H1 (cell line): ENCODE results near the gene TIGIT. TPM values are rescaled to one million over a fixed set of nuclear protein-coding genes. Genes with fewer than 3 reads are reported as not detected.

Experiments
- CTCF ChIA-PET: fragments of 300-600 bp; sonication (Branson Sonifier 250); formaldehyde crosslinking; loops from one replicate; lab custom pipeline; 2021; ENCODE audit not compliant: partially characterized antibody; lab: Charles Lee
- POLR2A ChIA-PET: fragments of 300-600 bp; sonication (Branson Sonifier 250); formaldehyde crosslinking; loops from one replicate; lab custom pipeline; 2021; ENCODE audit warnings: inconsistent platforms; ENCODE audit not compliant: partially characterized antibody; lab: Charles Lee
- DNase-seq, 2 experiments: peaks; one replicate each; pipeline versions ENCODE4 v3.0.0 to v3.0.0-alpha.2; 2010 to 2022; ENCODE audit warnings: low spot score in 2 of 2, low read depth in 1 of 2, mixed read lengths in 1 of 2
- FAIRE-seq: peaks from 2 replicates; lab custom pipeline; 2011; peaks lifted over from hg19 to GRCh38; lab: Jason Lieb, UNC
- H2AFZ ChIP-seq: 2 replicates; pipeline ENCODE4 v1.8.1; 2012; ENCODE audit warnings: low read length, inconsistent platforms
- H2AK5ac ChIP-seq: 2 replicates; pipeline ENCODE4 v1.6.1; 2013; ENCODE audit warnings: low read depth, low read length
- H2BK120ac ChIP-seq: replicated peaks from 2 replicates; pipeline ENCODE3; 2013; ENCODE audit warnings: low read depth, low read length, inconsistent platforms
- H2BK12ac ChIP-seq: 2 replicates; pipeline ENCODE4 v1.6.1; 2013; ENCODE audit warnings: low read depth, low read length
- H2BK15ac ChIP-seq: 2 replicates; pipeline ENCODE4 v1.6.1; 2013; ENCODE audit warnings: low read length
- H2BK20ac ChIP-seq: 2 replicates; pipeline ENCODE4 v1.6.1; 2013; ENCODE audit warnings: low read length
- H2BK5ac ChIP-seq: 2 replicates; pipeline ENCODE4 v1.6.1; 2013; ENCODE audit warnings: low read depth, low read length
- H3K14ac ChIP-seq: 2 replicates; pipeline ENCODE4 v1.6.1; 2013; ENCODE audit warnings: inconsistent platforms; ENCODE audit not compliant: insufficient read length
- H3K18ac ChIP-seq: 2 replicates; pipeline ENCODE4 v1.6.1; 2013; ENCODE audit warnings: low read length; ENCODE audit errors: extremely low read depth
- H3K23ac ChIP-seq: 2 replicates; pipeline ENCODE4 v1.6.1; 2013; ENCODE audit warnings: inconsistent platforms; ENCODE audit not compliant: insufficient read length
- H3K23me2 ChIP-seq: 2 replicates; pipeline ENCODE4 v1.6.1; 2013; ENCODE audit warnings: low read depth, low read length
- H3K27ac ChIP-seq: 2 replicates; pipeline ENCODE4 v1.6.1; 2011; ENCODE audit warnings: low read depth, low read length, inconsistent platforms
- H3K27me3 ChIP-seq, 4 experiments: replicated peaks in 1 of 4; 1 replicate in 1 of 4; 2 replicates in 3 of 4; pipeline versions ENCODE4 v1.6.1 to v1.8.1; 2011 to 2013; ENCODE audit warnings: low read length in 3 of 4, mild to moderate bottlenecking in 3 of 4, inconsistent platforms in 2 of 4, mixed read lengths in 2 of 4, moderate library complexity in 1 of 4; ENCODE audit not compliant: control insufficient read depth in 3 of 4, insufficient read depth in 3 of 4; ENCODE audit errors: extremely low read depth in 1 of 4
- H3K36me3 ChIP-seq, 4 experiments: 2 replicates each; pipeline versions ENCODE4 v1.6.1 to v1.8.1; 2011 to 2013; ENCODE audit warnings: mild to moderate bottlenecking in 4 of 4, low read length in 3 of 4, moderate library complexity in 2 of 4, control low read depth in 1 of 4, inconsistent platforms in 1 of 4; ENCODE audit not compliant: insufficient read depth in 4 of 4, control insufficient read depth in 2 of 4
- H3K4ac ChIP-seq: replicated peaks from 2 replicates; pipeline ENCODE3; 2013; ENCODE audit warnings: low read length, low read depth, mixed read lengths, inconsistent platforms; ENCODE audit not compliant: insufficient read length
- H3K4me1 ChIP-seq, 4 experiments: replicated peaks in 1 of 4; 1 replicate in 1 of 4; 2 replicates in 3 of 4; pipeline versions ENCODE4 v1.6.1 to v1.8.1; 2011 to 2013; ENCODE audit warnings: low read length in 3 of 4, inconsistent platforms in 2 of 4, mixed read lengths in 1 of 4; ENCODE audit not compliant: insufficient read depth in 4 of 4, control insufficient read depth in 3 of 4
- H3K4me2 ChIP-seq, 2 experiments: 2 replicates each; pipeline versions ENCODE4 v1.6.1 to v1.8.1; 2011 to 2013; ENCODE audit warnings: low read depth in 2 of 2, low read length in 2 of 2, control low read depth in 1 of 2, inconsistent platforms in 1 of 2, mild to moderate bottlenecking in 1 of 2; ENCODE audit not compliant: insufficient read depth in 1 of 2
- H3K4me3 ChIP-seq, 4 experiments: fragments of 200-600, 300-600 bp in 1 of 4; sonication (generic), shearing (Covaris generic), sonication (Bioruptor Twin) in 1 of 4; 2 replicates each; pipeline versions ENCODE4 v1.5.1 to v1.8.1; 2011 to 2016; ENCODE audit warnings: low read length in 4 of 4, low read depth in 3 of 4, control low read depth in 2 of 4, inconsistent platforms in 2 of 4, mild to moderate bottlenecking in 2 of 4, mixed read lengths in 1 of 4, moderate library complexity in 1 of 4; ENCODE audit not compliant: insufficient read depth in 2 of 4; ENCODE audit errors: extremely low read depth in 1 of 4
- H3K56ac ChIP-seq: replicated peaks from 2 replicates; pipeline ENCODE3; 2013; ENCODE audit warnings: low read depth, mild to moderate bottlenecking, mixed read lengths, low read length, inconsistent platforms; ENCODE audit not compliant: insufficient read length
- H3K79me1 ChIP-seq: 2 replicates; pipeline ENCODE4 v1.6.1; 2013; ENCODE audit warnings: low read depth, low read length, control low read depth
- H3K79me2 ChIP-seq, 2 experiments: 2 replicates each; pipeline versions ENCODE4 v1.6.1 to v1.8.1; 2012 to 2013; ENCODE audit warnings: low read length in 2 of 2, mild to moderate bottlenecking in 2 of 2, inconsistent platforms in 1 of 2; ENCODE audit not compliant: insufficient read depth in 2 of 2, control insufficient read depth in 1 of 2
- H3K9ac ChIP-seq, 4 experiments: replicated peaks in 1 of 4; 1 replicate in 1 of 4; 2 replicates in 3 of 4; pipeline versions ENCODE4 v1.6.1 to v1.8.1; 2011 to 2013; ENCODE audit warnings: low read depth in 3 of 4, low read length in 3 of 4, control low read depth in 2 of 4, mild to moderate bottlenecking in 2 of 4, moderate library complexity in 2 of 4, inconsistent platforms in 1 of 4; ENCODE audit errors: extremely low read depth in 1 of 4
- H3K9me3 ChIP-seq, 2 experiments: 2 replicates each; pipeline versions ENCODE4 v1.6.1 to v1.8.1; 2012 to 2013; ENCODE audit warnings: mild to moderate bottlenecking in 2 of 2, moderate library complexity in 2 of 2, control low read depth in 1 of 2, inconsistent platforms in 1 of 2, low read depth in 1 of 2, low read length in 1 of 2, mixed read lengths in 1 of 2; ENCODE audit not compliant: insufficient read depth in 2 of 2
- H4K20me1 ChIP-seq, 2 experiments: replicated peaks in 1 of 2; 2 replicates each; pipeline versions ENCODE3 to v1.8.1; 2011 to 2013; ENCODE audit warnings: inconsistent platforms in 2 of 2, low read length in 2 of 2, mild to moderate bottlenecking in 1 of 2; ENCODE audit not compliant: insufficient read depth in 2 of 2, control insufficient read depth in 1 of 2
- H4K5ac ChIP-seq: 2 replicates; pipeline ENCODE4 v1.6.1; 2013; ENCODE audit warnings: low read length, low read depth, mixed read lengths, inconsistent platforms; ENCODE audit not compliant: insufficient read length
- H4K8ac ChIP-seq: 2 replicates; pipeline ENCODE4 v1.8.0; 2013; ENCODE audit warnings: mild to moderate bottlenecking, moderate library complexity, low read length, inconsistent platforms; ENCODE audit not compliant: insufficient read depth; ENCODE audit errors: extremely low read depth
- H4K91ac ChIP-seq: replicated peaks from 2 replicates; pipeline ENCODE3; 2013; ENCODE audit warnings: low read length, mixed read lengths, inconsistent platforms; ENCODE audit not compliant: insufficient read length
- NRF1 ChIP-seq: IDR thresholded peaks from 2 replicates; pipeline ENCODE4 v1.6.1; 2011; ENCODE audit warnings: mild to moderate bottlenecking, low read depth, low read length, improper control_type of control experiment
- POLR2AphosphoS5 ChIP-seq: IDR thresholded peaks from 2 replicates; pipeline ENCODE4 v1.6.1; 2011; ENCODE audit warnings: low read depth, low read length
- RFX5 ChIP-seq: IDR thresholded peaks from 2 replicates; pipeline ENCODE4 v1.6.1; 2011; ENCODE audit warnings: low read depth, low read length, improper control_type of control experiment, borderline replicate concordance
- RXRA ChIP-seq: IDR thresholded peaks from 2 replicates; pipeline ENCODE4 v1.6.1; 2011; ENCODE audit warnings: low read depth, mild to moderate bottlenecking, low read length, moderate library complexity; ENCODE audit not compliant: insufficient read depth
- SP1 ChIP-seq: IDR thresholded peaks from 2 replicates; pipeline ENCODE4 v1.6.1; 2011; ENCODE audit warnings: low read depth, low read length
- TCF12 ChIP-seq: IDR thresholded peaks from 2 replicates; pipeline ENCODE4 v1.6.1; 2011; ENCODE audit warnings: low read depth, mild to moderate bottlenecking, low read length
- WGBS, 2 experiments: shearing (Covaris generic) in 1 of 2; methylation state at CpG; one replicate each; pipeline versions ENCODE4 v1.1.6 to v1.1.7; 2013 to 2015; ENCODE audit warnings: low lambda C conversion rate in 2 of 2, mixed read lengths in 2 of 2, inconsistent platforms in 1 of 2, low coverage in 1 of 2, missing lambda C conversion rate in 1 of 2; ENCODE audit not compliant: insufficient replicate concordance in 2 of 2, insufficient coverage in 1 of 2, insufficient read length in 1 of 2; ENCODE audit errors: extremely low coverage in 1 of 2, missing lambda C conversion rate in 1 of 2; 5-methylcytosine and 5-hydroxymethylcytosine counted together
- polyA plus RNA-seq, 7 experiments: library from polyadenylated mRNA; depleted of rRNA in 3 of 7; stranded (reverse) in 5 of 7; unstranded in 2 of 7; fragments of >200 nt in 5 of 7; fragments of 200-250 nt in 2 of 7; gene quantifications; 1 replicate in 5 of 7; 2 replicates in 1 of 7; 4 replicates in 1 of 7; pipeline versions ENCODE4 v1.2.1 to v1.2.3, GENCODE V29; 2011 to 2013; ENCODE audit warnings: missing spikeins in 2 of 7, mixed read lengths in 2 of 7
- total RNA-seq: library from RNA; stranded (reverse); fragmentation: NEBNext Ultra II Directional; extraction: Animal tissue kit (Norgen Biotek cat#: 25700); gene quantifications from 2 replicates; pipeline ENCODE4 v1.2.1, GENCODE V29; 2021

TIGIT gene
- total and polyA plus RNA-seq, 2 of the 8 experiments (the other 6 are each of a cell fraction or from before 2014, with no cell fraction given): 0.02 TPM; not detected in 1

GRCh38 chr3:114333180-114333922, 39.5 kb downstream of the TIGIT start:
- Histone ChIP-seq H3K14ac (no peak overlapping the region), H3K79me2 (no peaks in the 10 kb centered on the region), H2BK12ac (no peak overlapping the region), H3K9me3 (peaks cover 0 to 3% of the 10 kb centered on the region in 2 experiments; a peak in 1 of 4 replicates), H4K91ac (no peak overlapping the region), H2BK120ac (peak overlapping the region; percentile 20), H2AFZ (peak overlapping the region; percentile 36; the same call in 1 of the 2 replicates), H3K4ac (no peak overlapping the region), H3K4me3 (no peak overlapping the region; a peak in 3 of 8 replicates), H3K27ac (0 out of 2 replicates have a peak overlapping the region, but pooled peaks have one; percentile 62), H3K56ac (no peak overlapping the region), H3K18ac (peak overlapping the region; percentile 26; the same call in 1 of the 2 replicates), H4K20me1 (no peaks in the 10 kb centered on the region), H3K36me3 (no peaks in the 10 kb centered on the region), H2BK5ac (peak overlapping the region; percentile 67; the same call in 1 of the 2 replicates), H2AK5ac (no peak overlapping the region), H3K27me3 (no peaks in the 10 kb centered on the region), H2BK15ac (no peak overlapping the region), H3K4me2 (peak overlapping the region; percentile 8 to 32; a peak in 3 of 4 replicates), H3K9ac (no peak overlapping the region), H3K4me1 (peaks cover 0 to 13% (median 6%) of the 10 kb centered on the region in 4 experiments; a peak in 4 of 7 replicates), H2BK20ac (no peak overlapping the region; the same call in 1 of the 2 replicates), H3K79me1 (no peaks in the 10 kb centered on the region), H4K5ac (peak overlapping the region; percentile 78), H3K23ac (no peak overlapping the region), H4K8ac (no peak overlapping the region), H3K23me2 (no peaks in the 10 kb centered on the region)
- 30% methylated on average over 4 of the region's 4 CpGs; no CpG with 5 or more reads in 1 of the 2 experiments for WGBS, 2 experiments
- FAIRE-seq: no peak
- ChIA-PET CTCF (interaction anchor here (1.1 to 2.3 kb wide), 5 partner anchors 9 to 177 kb away, joined by 3 to 7 read pairs (median 4); no protein-coding TSS in a partner anchor), POLR2A (no interaction called here)
- TF ChIP-seq TCF12 (no peak), SP1 (no peak), RXRA (no peak), NRF1 (no peak), POLR2AphosphoS5 (no peak), RFX5 (no peak)
- DNase-seq: no peak
